ENCODE results near the gene MYOCOS.

The MYOCOS gene

GRCh38 chr1:171663854-171664575, 42.0 kb downstream of the MYOCOS start:
- DNase-seq, result no peak

DNA sequence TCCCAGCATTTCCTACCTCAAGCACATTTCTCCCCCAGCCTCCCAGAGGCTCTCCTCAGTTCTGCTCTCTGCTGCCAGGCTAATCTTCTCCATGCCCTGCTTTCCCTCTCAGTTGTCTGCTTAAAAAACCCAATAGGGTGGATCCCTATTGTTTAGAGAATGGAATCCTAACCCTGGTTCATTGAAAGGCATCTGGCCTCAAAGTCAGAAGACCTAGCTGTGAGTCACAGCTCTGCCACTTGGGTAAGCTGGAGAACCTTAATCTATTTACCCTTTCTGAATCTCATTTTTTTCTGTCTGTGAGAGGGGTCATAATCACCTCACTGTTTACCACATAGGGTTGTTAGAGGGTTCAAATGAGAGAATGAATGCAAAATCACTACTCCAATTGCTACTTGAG, 42.9 kb downstream of the MYOCOS start:
- DNase-seq, result no peak

DNA sequence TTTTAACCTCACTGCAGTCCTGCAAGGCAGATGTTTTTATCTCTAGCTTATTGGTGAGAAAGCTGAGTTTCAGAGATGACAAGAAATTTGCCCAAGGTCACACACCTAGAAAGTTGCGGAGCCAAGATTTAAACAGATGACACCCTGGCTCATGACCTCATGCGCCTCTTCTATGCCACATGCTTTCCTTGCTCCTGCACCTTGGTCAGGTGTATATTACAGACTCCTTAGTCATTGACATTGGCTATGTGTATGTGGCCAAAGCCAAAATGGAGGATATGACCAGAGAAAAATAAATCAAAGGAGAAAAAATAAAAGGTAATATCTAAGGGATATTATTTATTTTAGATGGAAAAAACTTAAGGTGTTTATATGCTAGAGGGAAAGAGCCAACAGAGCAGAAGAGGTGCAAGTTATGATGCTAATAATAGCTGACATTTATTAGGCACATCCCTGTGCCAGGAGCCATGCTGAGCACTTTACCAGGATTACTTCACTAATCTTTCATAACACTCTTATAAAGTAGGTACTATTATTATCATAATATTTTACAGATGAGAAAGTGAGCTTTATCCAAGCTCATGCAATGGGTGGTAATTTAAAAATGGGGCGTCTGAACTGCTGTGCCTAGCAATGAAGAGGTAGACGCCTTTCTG, 44.2 kb downstream of the MYOCOS start:
- DNase-seq, result no peak

DNA sequence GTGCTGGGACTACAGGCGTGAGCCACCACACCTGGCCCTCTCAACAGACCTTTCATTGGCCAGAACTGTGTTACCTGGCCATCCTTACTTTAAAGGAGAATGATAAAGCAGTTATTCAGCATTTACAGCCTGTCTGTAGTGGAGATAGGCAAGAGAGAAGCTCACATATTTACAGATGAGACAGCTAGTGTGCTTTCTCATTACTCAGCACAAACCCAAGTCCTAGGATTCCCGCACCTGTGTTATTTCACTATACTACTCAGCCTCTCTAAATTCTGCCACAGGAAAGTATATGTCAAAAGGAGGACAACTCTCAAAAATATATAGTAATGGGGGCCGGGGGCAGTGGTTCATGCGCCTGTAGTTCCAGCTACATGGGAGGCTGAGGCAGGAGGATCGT, 46.3 kb downstream of the MYOCOS start:
- DNase-seq, result no peak

GRCh38 chr1:171670739-171671138, 48.7 kb downstream of the MYOCOS start:
- DNase-seq, result no peak

GRCh38 chr1:171674431-171675405, 52.7 kb downstream of the MYOCOS start:
- no peak for DNase-seq

Measured in NCI-H446 treated with DMSO at 0.1 percent for 48 hours (cell line).